ENCODE data around the gene SYN1.

SYN1 gene

DNA sequence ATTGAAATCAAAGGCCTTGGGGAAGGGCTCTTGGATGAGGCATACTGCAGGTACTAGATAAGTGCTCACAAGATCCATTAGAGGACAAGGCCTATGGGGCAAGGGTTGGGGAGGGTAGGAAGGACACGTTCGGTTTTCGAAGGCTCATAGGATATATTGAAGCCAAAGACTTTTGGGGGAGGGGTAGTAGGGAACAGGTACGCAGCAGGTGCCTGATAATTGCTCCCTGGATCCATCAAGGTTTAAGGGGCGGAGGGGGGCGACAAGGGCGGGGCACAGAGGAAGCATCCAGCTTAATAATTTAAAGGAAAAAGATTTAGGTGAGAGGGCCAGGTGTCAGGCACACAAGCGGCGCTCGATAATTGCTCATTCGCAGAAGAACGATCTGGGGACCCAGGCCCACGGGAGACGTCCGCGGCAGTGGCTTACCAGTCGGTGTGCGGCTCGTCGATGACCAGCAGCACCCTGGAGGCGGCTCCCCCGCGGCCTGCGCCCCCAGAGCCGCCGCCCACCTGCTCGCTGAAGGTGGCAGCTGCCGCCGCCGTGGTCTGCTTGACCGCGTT is 653 bp downstream of the SYN1 start:
- H3K4me3 ChIP-seq (ENCODE audit: low read depth, low read length) = no peak overlapping the region
- no peak for TF ChIP-seq MAX (IDR thresholded peaks at IDR 0.05; ENCODE audit: low read depth, low read length)
- no peak for TF ChIP-seq POLR2A (IDR thresholded peaks at IDR 0.05; ENCODE audit: extremely low read depth, insufficient read length)
- no peak for TF ChIP-seq CTCF (IDR thresholded peaks at IDR 0.05; ENCODE audit: low read depth, low read length)
- no peak for TF ChIP-seq MYC (IDR thresholded peaks at IDR 0.05; ENCODE audit: low read depth, low read length)
- no peak for DNase-seq (ENCODE audit: low read depth)

DNA sequence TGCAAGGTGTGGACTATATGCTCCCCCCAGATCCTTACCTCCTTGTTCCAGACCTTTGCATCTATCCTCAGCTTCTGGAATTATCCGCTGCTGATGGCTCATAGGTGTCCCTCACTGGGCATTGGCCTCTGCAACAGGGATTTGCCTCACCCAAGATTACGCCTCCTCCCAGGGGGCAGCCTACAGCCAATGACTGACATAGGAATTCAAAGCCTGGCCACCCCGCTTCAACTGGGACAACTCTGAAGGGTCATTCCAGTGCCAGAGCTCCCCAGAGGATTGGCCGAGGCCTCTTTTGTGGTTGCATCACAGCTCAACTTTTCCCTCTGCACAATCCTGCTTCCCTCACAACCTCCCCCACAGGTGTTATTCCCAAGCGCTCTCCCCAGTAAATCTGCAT is 5.0 kb downstream of the SYN1 start:
- DNase-seq (ENCODE audit: low read depth) = no peak
- no peak overlapping the region for H3K4me3 ChIP-seq (ENCODE audit: low read depth, low read length)
- TF ChIP-seq MAX (IDR thresholded peaks at IDR 0.05; ENCODE audit: low read depth, low read length) = no peak
- TF ChIP-seq MYC (IDR thresholded peaks at IDR 0.05; ENCODE audit: low read depth, low read length) = no peak
- no peak for TF ChIP-seq CTCF (IDR thresholded peaks at IDR 0.05; ENCODE audit: low read depth, low read length)
- no peak for TF ChIP-seq POLR2A (IDR thresholded peaks at IDR 0.05; ENCODE audit: extremely low read depth, insufficient read length)

DNA sequence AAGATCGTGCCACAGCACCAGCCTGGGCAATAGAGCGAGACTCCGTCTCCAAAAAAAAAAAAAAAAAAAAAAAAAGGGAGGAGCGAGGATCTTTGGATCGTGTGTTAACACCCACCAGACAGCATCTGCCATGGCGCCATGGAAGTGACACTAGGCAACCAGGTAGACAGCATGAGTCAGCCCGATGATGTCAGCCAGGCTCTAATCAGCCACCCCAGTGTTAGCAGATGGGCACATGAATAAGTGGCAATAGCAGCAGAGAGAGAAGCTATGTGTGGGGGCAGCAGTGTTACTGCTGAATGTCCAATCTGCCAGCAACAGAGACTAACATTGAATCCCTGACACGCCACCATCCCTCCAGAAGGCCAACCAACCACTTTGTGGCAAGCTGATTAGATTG is 6.6 kb downstream of the SYN1 start:
- no peak for TF ChIP-seq MAX (IDR thresholded peaks at IDR 0.05; ENCODE audit: low read depth, low read length)
- no peak for DNase-seq (ENCODE audit: low read depth)
- H3K4me3 ChIP-seq (ENCODE audit: low read depth, low read length) = no peak overlapping the region

DNA sequence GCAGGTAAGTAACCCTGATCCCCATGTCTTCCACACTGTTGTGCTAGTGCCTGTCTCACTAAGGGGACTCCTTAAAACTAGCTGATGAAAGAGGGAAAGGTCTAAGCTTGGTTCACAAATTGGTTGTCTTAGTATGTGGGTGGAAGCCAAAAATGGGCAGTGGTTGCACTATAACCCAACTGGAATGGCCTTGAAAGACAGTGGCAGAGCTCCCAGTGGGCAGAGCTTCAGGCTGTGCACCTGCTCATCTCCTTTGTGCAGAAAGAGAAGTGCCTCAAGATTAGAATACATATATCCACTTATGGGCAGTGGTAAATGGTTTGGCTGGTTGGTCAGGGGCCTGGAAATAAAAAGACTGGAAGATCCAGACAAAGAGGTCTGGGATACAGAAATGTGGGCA is 7.2 kb downstream of the SYN1 start:
- no peak overlapping the region for H3K4me3 ChIP-seq (ENCODE audit: low read depth, low read length)
- TF ChIP-seq CTCF (IDR thresholded peaks at IDR 0.05; ENCODE audit: low read depth, low read length) (no peak), MYC (IDR thresholded peaks at IDR 0.05; ENCODE audit: low read depth, low read length) (no peak), MAX (IDR thresholded peaks at IDR 0.05; ENCODE audit: low read depth, low read length) (no peak), POLR2A (IDR thresholded peaks at IDR 0.05; ENCODE audit: extremely low read depth, insufficient read length) (no peak)

DNA sequence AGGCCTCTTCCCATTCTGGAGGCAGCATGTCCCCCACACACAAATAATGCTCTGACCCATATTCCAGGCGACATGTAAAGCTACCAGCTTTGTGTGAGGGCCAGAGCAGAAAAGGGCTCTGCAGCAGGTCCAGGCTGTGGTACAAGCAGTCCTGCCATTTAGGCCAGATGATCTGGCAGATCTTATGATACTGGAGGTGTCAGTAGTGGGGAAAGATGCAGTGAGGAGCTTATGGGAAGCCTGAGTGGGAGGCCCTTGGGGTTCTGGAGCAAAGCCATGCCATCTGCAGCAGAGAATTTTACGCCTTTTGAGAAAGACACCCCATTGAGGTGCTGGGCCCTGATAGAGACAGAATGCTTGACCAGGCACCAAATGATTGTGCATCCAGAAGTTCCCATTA is 7.7 kb downstream of the SYN1 start:
- H3K4me3 ChIP-seq (ENCODE audit: low read depth, low read length) = no peak overlapping the region
- TF ChIP-seq CTCF (IDR thresholded peaks at IDR 0.05; ENCODE audit: low read depth, low read length) (no peak), POLR2A (IDR thresholded peaks at IDR 0.05; ENCODE audit: extremely low read depth, insufficient read length) (no peak), MYC (IDR thresholded peaks at IDR 0.05; ENCODE audit: low read depth, low read length) (no peak)
- DNase-seq (ENCODE audit: low read depth) = no peak

More for the DNA sequence above, 7.2 kb downstream of the SYN1 start:
- DNase-seq (ENCODE audit: low read depth) = no peak

GRCh38 chrX:47611489-47611888 is 8.2 kb downstream of the SYN1 start:
- no peak for DNase-seq (ENCODE audit: low read depth)
- H3K4me3 ChIP-seq (ENCODE audit: low read depth, low read length) = no peak overlapping the region
- no peak for TF ChIP-seq POLR2A (IDR thresholded peaks at IDR 0.05; ENCODE audit: extremely low read depth, insufficient read length)
- no peak for TF ChIP-seq MYC (IDR thresholded peaks at IDR 0.05; ENCODE audit: low read depth, low read length)
- TF ChIP-seq MAX (IDR thresholded peaks at IDR 0.05; ENCODE audit: low read depth, low read length) = no peak
- no peak for TF ChIP-seq CTCF (IDR thresholded peaks at IDR 0.05; ENCODE audit: low read depth, low read length)

Measured in NB4 (cell line).